ENCODE results near the gene YPEL5.

YPEL5 gene

DNA sequence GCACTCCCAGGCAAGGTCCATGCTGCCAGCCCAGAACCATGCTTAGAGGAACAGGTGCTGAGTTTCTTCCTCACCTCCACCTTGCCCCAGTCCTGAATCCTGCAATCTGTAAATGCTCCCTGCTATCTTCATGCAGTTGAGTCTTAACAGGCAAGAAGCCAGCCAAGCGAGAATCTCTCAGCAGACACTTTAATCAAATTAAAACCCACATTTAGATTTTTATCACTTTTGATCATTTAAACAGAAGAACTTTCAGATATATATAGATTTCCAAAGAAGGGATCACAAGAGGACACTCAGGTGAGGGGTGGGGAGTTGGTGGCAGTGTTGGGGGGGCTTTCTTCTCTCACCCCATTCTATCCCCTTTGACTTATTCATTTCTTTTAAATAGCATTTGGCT is 58.6 kb downstream of the YPEL5 start:
- DNase-seq (ENCODE audit: low spot score) = no peak

GRCh38 chr2:30206461-30207430 is 59.9 kb downstream of the YPEL5 start:
- peak; percentile 21 for DNase-seq (ENCODE audit: low spot score)

- DNase-seq (ENCODE audit: low spot score) = peak; percentile 83
These were observed 61.6 kb downstream of the YPEL5 start for GRCh38 chr2:30208453-30208852.

DNA sequence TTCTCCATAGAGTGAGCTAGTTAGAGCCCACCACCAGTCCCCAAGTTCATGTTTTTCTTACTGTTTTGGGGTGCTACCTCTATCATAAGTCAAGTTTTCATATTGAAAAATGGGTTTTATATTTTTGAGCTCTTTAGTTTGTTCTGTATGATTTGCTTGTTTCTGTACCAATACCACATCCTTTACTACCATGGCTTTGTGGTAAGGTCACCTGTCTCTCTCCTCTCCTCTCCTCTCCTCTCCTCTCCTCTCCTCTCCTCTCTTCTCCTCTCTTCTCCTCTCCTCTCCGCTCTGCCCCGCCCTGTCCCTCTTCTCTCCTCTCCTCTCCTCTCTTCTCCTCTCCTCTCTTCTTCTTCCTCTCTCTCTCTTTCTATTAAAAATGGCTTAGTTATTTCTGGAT is 62.4 kb downstream of the YPEL5 start:
- no peak for DNase-seq (ENCODE audit: low spot score)

Measured in GM03348 (cell line).